ENCODE measurements around the gene GHR. TPM values are rescaled to one million over a fixed set of nuclear protein-coding genes. Genes with fewer than 3 reads are reported as not detected.

Gene GHR
- total and polyA plus RNA-seq, 10 of the 15 experiments (the other 5 are each of a cell fraction or from before 2014, with no cell fraction given), result 0.23 to 10.2 (median 0.48) TPM

- TF ChIP-seq BCLAF1 (IDR thresholded peaks at IDR 0.05) (no peak), RFX5 (IDR thresholded peaks at IDR 0.05; ENCODE audit: low read depth, low read length) (no peak), JUNB (IDR thresholded peaks at IDR 0.05) (no peak), PAX8 (IDR thresholded peaks at IDR 0.05) (no peak), YBX1 (IDR thresholded peaks at IDR 0.05) (no peak)
Measured at GRCh38 chr5:42770003-42770402, 346.8 kb downstream of the GHR start (continued).

Data from GM12878 (cell line).